IMR-90 (cell line): ENCODE measurements around the gene EPC2. TPM values are rescaled to one million over a fixed set of nuclear protein-coding genes. Genes with fewer than 3 reads are reported as not detected.
A peak's percentile ranks its signal among the peaks of the same experiment; 100 is the strongest.

ENCODE experiments used
- ATAC-seq: fragments of 200-7000 bp; cut with Tn5 transposase; 2 replicates; pipeline ENCODE4 v1.9.1; 2020; ENCODE audit warnings: low read depth, mild to moderate bottlenecking, moderate library complexity
- BruUV-seq: library from RNA; stranded (reverse); fragments of 400-500 nt; replicated peaks from 2 replicates; lab custom pipeline; 2021; lab: Mats Ljungman, UMichigan
- CTCF ChIA-PET: fragments of 300-600 bp; formaldehyde crosslinking; extraction: SDS; loops from one replicate; lab custom pipeline; 2021; ENCODE audit warnings: antibody characterized with exemption; lab: Yijun Ruan, JAX
- POLR2A ChIA-PET: fragments of 300-600 bp; sonication (Branson Sonifier 250); formaldehyde crosslinking; loops from one replicate; lab custom pipeline; 2022; ENCODE audit warnings: antibody characterized with exemption; ENCODE audit not compliant: unreplicated experiment; lab: Charles Lee
- DNase-seq: peaks from one replicate; pipeline ENCODE4 v3.0.0; 2013
- H2AFZ ChIP-seq: replicated peaks from 2 replicates; pipeline ENCODE3; 2013; ENCODE audit warnings: low read length, mild to moderate bottlenecking; ENCODE audit not compliant: poor library complexity
- H2AK5ac ChIP-seq: 2 replicates; pipeline ENCODE4 v1.6.1; 2013; ENCODE audit warnings: low read depth, low read length, inconsistent platforms
- H2AK9ac ChIP-seq: replicated peaks from 2 replicates; pipeline ENCODE3; 2013; ENCODE audit warnings: mild to moderate bottlenecking, low read depth, low read length, moderate library complexity; ENCODE audit not compliant: poor library complexity
- H2BK120ac ChIP-seq: 2 replicates; pipeline ENCODE4 v1.6.1; 2013; ENCODE audit warnings: low read depth, low read length, inconsistent platforms
- H2BK15ac ChIP-seq: 3 replicates; pipeline ENCODE4 v1.6.1; 2013; ENCODE audit warnings: low read depth, low read length, inconsistent platforms
- H2BK20ac ChIP-seq: 2 replicates; pipeline ENCODE4 v1.6.1; 2013; ENCODE audit warnings: low read depth, mild to moderate bottlenecking, inconsistent platforms, low read length, moderate library complexity
- H2BK5ac ChIP-seq: 2 replicates; pipeline ENCODE4 v1.6.1; 2013; ENCODE audit warnings: mild to moderate bottlenecking, low read depth, low read length, inconsistent platforms; ENCODE audit not compliant: poor library complexity, severe bottlenecking
- H3K14ac ChIP-seq: replicated peaks from 2 replicates; pipeline ENCODE4 v1.6.1; 2013; ENCODE audit warnings: low read depth, low read length, inconsistent platforms
- H3K18ac ChIP-seq: 2 replicates; pipeline ENCODE4 v1.6.1; 2013; ENCODE audit warnings: low read depth, low read length, control low read depth
- H3K23ac ChIP-seq: 2 replicates; pipeline ENCODE4 v1.6.1; 2013; ENCODE audit warnings: low read depth, low read length, inconsistent platforms
- H3K27ac ChIP-seq: 2 replicates; pipeline ENCODE4 v1.5.1; 2013; ENCODE audit warnings: mild to moderate bottlenecking, control low read depth, low read length; ENCODE audit not compliant: insufficient read depth
- H3K27me3 ChIP-seq: 2 replicates; pipeline ENCODE4 v1.6.1; 2013; ENCODE audit warnings: low read length; ENCODE audit not compliant: control insufficient read depth, insufficient read depth
- H3K36me3 ChIP-seq: 2 replicates; pipeline ENCODE4 v1.6.1; 2013; ENCODE audit warnings: low read length, mixed read lengths; ENCODE audit not compliant: control insufficient read depth, insufficient read depth
- H3K4ac ChIP-seq: 2 replicates; pipeline ENCODE4 v1.6.1; 2013; ENCODE audit warnings: low read depth, low read length, inconsistent platforms
- H3K4me1 ChIP-seq: 2 replicates; pipeline ENCODE4 v1.6.1; 2013; ENCODE audit warnings: low read length, mixed read lengths; ENCODE audit not compliant: control insufficient read depth, insufficient read depth
- H3K4me2 ChIP-seq: 2 replicates; pipeline ENCODE4 v1.6.1; 2013; ENCODE audit warnings: low read depth, mild to moderate bottlenecking, control low read depth, low read length, moderate library complexity
- H3K4me3 ChIP-seq: 2 replicates; pipeline ENCODE4 v1.5.1; 2013; ENCODE audit warnings: low read depth, mild to moderate bottlenecking, control low read depth, low read length, moderate library complexity; ENCODE audit not compliant: insufficient read depth
- H3K56ac ChIP-seq: 2 replicates; pipeline ENCODE4 v1.6.1; 2013; ENCODE audit warnings: low read length, inconsistent platforms; ENCODE audit not compliant: insufficient read depth; ENCODE audit errors: extremely low read depth
- H3K79me1 ChIP-seq, 2 experiments: 2 replicates each; pipeline ENCODE4 v1.6.1; 2013; ENCODE audit warnings: low read length in 2 of 2, inconsistent platforms in 1 of 2, low read depth in 1 of 2
- H3K9ac ChIP-seq: 2 replicates; pipeline ENCODE4 v1.6.1; 2013; ENCODE audit warnings: low read depth, low read length, control low read depth
- H3K9me1 ChIP-seq: 2 replicates; pipeline ENCODE4 v1.6.1; 2013; ENCODE audit warnings: low read length, inconsistent platforms; ENCODE audit not compliant: insufficient read depth
- H3K9me3 ChIP-seq: 2 replicates; pipeline ENCODE4 v1.6.1; 2013; ENCODE audit warnings: low read length; ENCODE audit not compliant: control insufficient read depth, insufficient read depth
- H4K20me1 ChIP-seq: 2 replicates; pipeline ENCODE4 v1.6.1; 2013; ENCODE audit warnings: low read length, inconsistent platforms; ENCODE audit not compliant: insufficient read depth
- H4K5ac ChIP-seq: 2 replicates; pipeline ENCODE4 v1.6.1; 2013; ENCODE audit warnings: mild to moderate bottlenecking, low read depth, low read length, control low read depth
- H4K8ac ChIP-seq, 2 experiments: 2 replicates each; pipeline ENCODE4 v1.6.1; 2013; ENCODE audit warnings: low read depth in 2 of 2, low read length in 2 of 2, control low read depth in 1 of 2, inconsistent platforms in 1 of 2
- H4K91ac ChIP-seq: 2 replicates; pipeline ENCODE4 v1.6.1; 2013; ENCODE audit warnings: low read depth, low read length, inconsistent platforms; ENCODE audit not compliant: insufficient read depth
- MAFK ChIP-seq: IDR thresholded peaks from 2 replicates; pipeline ENCODE4 v1.6.1; 2012; ENCODE audit warnings: low read depth, low read length, improper control_type of control experiment
- RFX5 ChIP-seq: IDR thresholded peaks from 2 replicates; pipeline ENCODE4 v1.8.0; 2012; ENCODE audit warnings: low read depth, mild to moderate bottlenecking, low read length, moderate library complexity
- WGBS, 2 experiments: methylation state at CpG; one replicate each; pipeline versions ENCODE4 v1.1.5 to v1.1.7; 2013; ENCODE audit warnings: missing lambda C conversion rate in 2 of 2; ENCODE audit not compliant: insufficient read length in 1 of 2; ENCODE audit errors: extremely low coverage in 2 of 2; 5-methylcytosine and 5-hydroxymethylcytosine counted together
- dilution Hi-C: fragments of 300-500 bp; cut with HindIII; formaldehyde crosslinking; loops from one replicate; pipeline ENCODE4 v1.14.3; 2018; ENCODE audit warnings: low sequenced_read_pairs; ENCODE audit not compliant: unreplicated experiment
- in situ Hi-C: fragments of 300-500 bp; cut with MboI; formaldehyde crosslinking; loops from 3 replicates; pipeline ENCODE4 v1.14.3; 2019; ENCODE audit warnings: low sequenced_read_pairs, inconsistent platforms, mixed read lengths
- intact Hi-C: fragments of 100-400 bp; cut with micrococcal nuclease; formaldehyde crosslinking; loops from 2 replicates; pipeline ENCODE4 v1.10.0; 2022
- polyA plus RNA-seq, 3 experiments: library from polyadenylated mRNA; depleted of rRNA; stranded (reverse); fragments of >200 nt; gene quantifications; 2 replicates each; pipeline ENCODE4 v1.2.3, GENCODE V29; 2012; ENCODE audit warnings: low replicate concordance in 1 of 3
- total RNA-seq: library from RNA; depleted of rRNA; stranded (reverse); fragments of >200 nt; gene quantifications from 2 replicates; pipeline ENCODE4 v1.2.3, GENCODE V29; 2012

The EPC2 gene
- total and polyA plus RNA-seq, 2 of the 4 experiments (the other 2 are of a cell fraction) = 10.6 to 22.6 TPM

DNA sequence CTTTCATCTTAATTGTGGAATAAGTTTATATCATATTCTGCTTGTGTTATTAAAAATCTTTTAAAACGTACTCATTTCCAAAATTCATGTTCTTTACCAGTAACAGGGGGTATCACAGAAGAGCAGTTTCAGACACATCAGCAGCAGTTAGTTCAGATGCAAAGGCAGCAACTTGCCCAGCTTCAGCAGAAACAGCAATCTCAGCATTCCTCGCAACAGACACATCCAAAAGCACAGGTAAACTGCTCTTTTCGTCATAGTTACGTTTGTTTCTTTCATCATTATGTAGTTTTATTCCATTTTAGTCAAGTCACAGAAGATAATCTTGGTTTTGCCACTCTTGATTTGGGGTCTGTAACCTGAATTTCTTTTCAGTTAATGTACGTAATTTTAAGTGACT, 137.0 kb downstream of the EPC2 start:
- Histone ChIP-seq H2BK120ac (no peak overlapping the region), H3K23ac (no peak overlapping the region), H2AFZ (no peak overlapping the region), H3K18ac (peak overlapping the region; percentile 67; the same call in 1 of the 2 replicates), H3K9me3 (no peaks in the 10 kb centered on the region), H4K91ac (no peak overlapping the region), H2BK15ac (no peak overlapping the region), H3K4me1 (peaks cover 9% of the 10 kb centered on the region), H3K36me3 (peaks cover 14% of the 10 kb centered on the region), H3K79me1 (peaks cover 6 to 9% of the 10 kb centered on the region in 2 experiments; a peak in 2 of 4 replicates), H2AK9ac (no peak overlapping the region), H3K4ac (no peak overlapping the region), H4K20me1 (no peaks in the 10 kb centered on the region; the same call in 1 of the 2 replicates), H3K27me3 (no peaks in the 10 kb centered on the region), H4K8ac (no peak overlapping the region), H3K56ac (no peak overlapping the region), H3K4me2 (no peak overlapping the region), H2BK5ac (peak overlapping the region; percentile 10), H2BK20ac (peak overlapping the region; percentile 2; the same call in 1 of the 2 replicates), H4K5ac (peak overlapping the region; percentile 37; the same call in 1 of the 2 replicates), H3K9ac (no peak overlapping the region), H3K9me1 (peaks cover 10% of the 10 kb centered on the region; the same call in 1 of the 2 replicates), H3K27ac (no peak overlapping the region), H2AK5ac (no peak overlapping the region), H3K4me3 (no peak overlapping the region), H3K14ac (no peak overlapping the region)
- in situ Hi-C loops = no loop called here
- no peak for ATAC-seq
- intact Hi-C loops = loop anchor here (5.0 kb wide), 1 partner anchor 134 kb away; no protein-coding TSS in a partner anchor
- no CpG with 5 or more reads among the region's 5 CpGs for WGBS, 2 experiments
- TF ChIP-seq MAFK (peak; percentile 69), RFX5 (no peak)
- ChIA-PET POLR2A (no interaction called here), CTCF (no interaction called here)
- no peak for DNase-seq
- dilution Hi-C loops = no loop called here
- no TSS peak for BruUV-seq
